Progenitor cell of endocrine pancreas (in vitro differentiated cells): ENCODE data around the gene FXYD7. TPM values are rescaled to one million over a fixed set of nuclear protein-coding genes. Genes with fewer than 3 reads are reported as not detected.

Source experiments
- DNase-seq: peaks from one replicate; pipeline ENCODE4 v3.0.0; 2021; ENCODE audit warnings: low spot score; ENCODE audit not compliant: unreplicated experiment
- H3K27ac Mint-ChIP-seq: 2 replicates; pipeline ENCODE4 v1.8.0; 2021; ENCODE audit warnings: mild to moderate bottlenecking, moderate library complexity, mixed read lengths
- H3K27me3 Mint-ChIP-seq: 2 replicates; pipeline ENCODE4 v1.8.0; 2021; ENCODE audit warnings: mixed read lengths
- H3K36me3 Mint-ChIP-seq: 2 replicates; pipeline ENCODE4 v1.8.0; 2022; ENCODE audit warnings: mixed read lengths; ENCODE audit not compliant: insufficient read depth
- H3K4me1 Mint-ChIP-seq: 2 replicates; pipeline ENCODE4 v1.8.0; 2021; ENCODE audit warnings: low read depth, mixed read lengths
- H3K4me3 Mint-ChIP-seq: 2 replicates; pipeline ENCODE4 v1.8.0; 2021; ENCODE audit warnings: low read depth, mild to moderate bottlenecking, moderate library complexity, mixed read lengths
- H3K9me3 Mint-ChIP-seq: 2 replicates; pipeline ENCODE4 v1.8.0; 2021; ENCODE audit warnings: low read depth, mixed read lengths
- total RNA-seq: library from RNA; stranded (reverse); gene quantifications from 2 replicates; pipeline ENCODE4 v1.2.1, GENCODE V29; 2021
- TF ChIP-seq, protein P1 (sequence below): fragments of 200-600 bp; sonication (generic); IDR thresholded peaks from one replicate; pipeline ENCODE4 v1.5.0; 2021; ENCODE audit warnings: antibody characterized with exemption, mild to moderate bottlenecking; ENCODE audit not compliant: unreplicated experiment

The FXYD7 gene
- total RNA-seq, 1 donor from 2014 or later = not detected

GRCh38 chr19:35130761-35131720 is 12.0 kb upstream of the FXYD7 start:
- Mint-ChIP-seq H3K4me3 (no peak overlapping the region), H3K36me3 (no peaks in the 10 kb centered on the region), H3K27me3 (peaks cover 11% of the 10 kb centered on the region), H3K27ac (no peak overlapping the region), H3K4me1 (peaks cover 12% of the 10 kb centered on the region), H3K9me3 (peaks cover 4% of the 10 kb centered on the region)
- no peak for DNase-seq
- TF ChIP-seq, protein P1, sequence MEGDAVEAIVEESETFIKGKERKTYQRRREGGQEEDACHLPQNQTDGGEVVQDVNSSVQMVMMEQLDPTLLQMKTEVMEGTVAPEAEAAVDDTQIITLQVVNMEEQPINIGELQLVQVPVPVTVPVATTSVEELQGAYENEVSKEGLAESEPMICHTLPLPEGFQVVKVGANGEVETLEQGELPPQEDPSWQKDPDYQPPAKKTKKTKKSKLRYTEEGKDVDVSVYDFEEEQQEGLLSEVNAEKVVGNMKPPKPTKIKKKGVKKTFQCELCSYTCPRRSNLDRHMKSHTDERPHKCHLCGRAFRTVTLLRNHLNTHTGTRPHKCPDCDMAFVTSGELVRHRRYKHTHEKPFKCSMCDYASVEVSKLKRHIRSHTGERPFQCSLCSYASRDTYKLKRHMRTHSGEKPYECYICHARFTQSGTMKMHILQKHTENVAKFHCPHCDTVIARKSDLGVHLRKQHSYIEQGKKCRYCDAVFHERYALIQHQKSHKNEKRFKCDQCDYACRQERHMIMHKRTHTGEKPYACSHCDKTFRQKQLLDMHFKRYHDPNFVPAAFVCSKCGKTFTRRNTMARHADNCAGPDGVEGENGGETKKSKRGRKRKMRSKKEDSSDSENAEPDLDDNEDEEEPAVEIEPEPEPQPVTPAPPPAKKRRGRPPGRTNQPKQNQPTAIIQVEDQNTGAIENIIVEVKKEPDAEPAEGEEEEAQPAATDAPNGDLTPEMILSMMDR = no peak

DNA sequence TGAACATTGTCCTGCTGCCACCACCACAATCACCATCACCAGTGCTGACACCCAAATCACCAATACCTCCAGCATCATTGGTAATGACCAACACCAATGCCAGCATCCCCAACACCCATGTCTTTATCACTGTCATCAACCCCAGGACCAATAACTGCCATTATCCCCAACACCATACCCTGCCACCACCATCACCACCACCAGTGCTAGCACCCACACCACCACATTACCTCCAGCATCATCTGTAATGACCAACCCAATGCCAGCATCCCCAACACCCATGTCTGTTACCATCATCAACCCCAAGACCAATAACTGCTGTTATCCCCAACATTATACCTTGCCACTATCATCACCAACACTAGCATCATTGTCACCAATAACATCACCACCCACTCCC is 10.8 kb upstream of the FXYD7 start:
- Mint-ChIP-seq H3K9me3 (peaks cover 4% of the 10 kb centered on the region), H3K4me3 (no peak overlapping the region), H3K27me3 (peaks cover 15% of the 10 kb centered on the region), H3K36me3 (no peaks in the 10 kb centered on the region), H3K27ac (no peak overlapping the region), H3K4me1 (peaks cover 15% of the 10 kb centered on the region)
- no peak for DNase-seq
- TF ChIP-seq, protein P1 = no peak

- H3K4me3 Mint-ChIP-seq = no peak overlapping the region
- H3K9me3 Mint-ChIP-seq = peaks cover 4% of the 10 kb centered on the region
- H3K27me3 Mint-ChIP-seq = peaks cover 17% of the 10 kb centered on the region
- DNase-seq = no peak
- TF ChIP-seq, protein P1 = no peak
- no peaks in the 10 kb centered on the region for H3K36me3 Mint-ChIP-seq
- peaks cover 18% of the 10 kb centered on the region for H3K4me1 Mint-ChIP-seq
- H3K27ac Mint-ChIP-seq = no peak overlapping the region
These were observed 9.2 kb upstream of the FXYD7 start for GRCh38 chr19:35133826-35134225.

GRCh38 chr19:35134601-35135242 is 8.3 kb upstream of the FXYD7 start, which contains the start of gene LGI4:
TSS of gene LGI4 (minus strand) at chr19:35135059. CDS start at chr19:35134680, 379 bp downstream.
- Mint-ChIP-seq H3K27me3 (peaks cover 18% of the 10 kb centered on the region), H3K4me3 (no peak within 1 kb of the TSS), H3K27ac (peak within 1 kb of the TSS; percentile 56), H3K9me3 (peaks cover 4% of the 10 kb centered on the region), H3K36me3 (no peaks in the 10 kb centered on the region), H3K4me1 (peaks cover 19% of the 10 kb centered on the region)
- TF ChIP-seq, protein P1 = no peak
- no peak for DNase-seq

DNA sequence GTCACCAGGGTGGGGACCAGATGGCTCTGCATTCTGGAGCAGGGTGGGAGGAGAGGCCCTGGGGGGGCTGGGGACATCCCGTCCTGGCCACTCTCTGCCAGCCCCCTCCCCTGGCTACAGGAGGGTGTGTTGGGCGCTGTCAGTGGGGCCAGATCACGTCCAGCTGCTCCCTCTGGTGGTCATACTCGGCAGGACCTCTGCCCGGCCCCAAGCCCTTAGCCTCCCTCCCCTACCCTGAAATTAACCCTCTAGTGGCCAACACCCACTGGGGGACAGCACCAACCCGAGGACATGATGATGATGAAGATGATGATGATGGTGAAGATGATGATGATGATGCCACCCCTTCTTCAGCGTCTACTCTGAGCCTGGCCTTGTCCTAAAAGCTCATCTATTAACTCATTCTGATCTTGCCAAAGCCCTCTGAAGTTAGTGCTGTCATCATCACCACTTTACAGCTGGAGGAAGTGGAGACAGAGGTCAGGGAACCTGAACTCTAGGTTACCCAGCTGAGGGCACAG is 7.6 kb upstream of the FXYD7 start:
- H3K4me1 Mint-ChIP-seq = peaks cover 16% of the 10 kb centered on the region
- DNase-seq = peak; percentile 79
- peaks cover 4% of the 10 kb centered on the region for H3K9me3 Mint-ChIP-seq
- H3K27ac Mint-ChIP-seq = peak overlapping the region; percentile 22
- no peak overlapping the region for H3K4me3 Mint-ChIP-seq
- no peaks in the 10 kb centered on the region for H3K36me3 Mint-ChIP-seq
- TF ChIP-seq, protein P1 = peak; percentile 94
- H3K27me3 Mint-ChIP-seq = peaks cover 24% of the 10 kb centered on the region
